HG03469 (cell line): ENCODE results near the gene TTLL11.
"Not testable (repeated sequence)": the region's sequence is repeated elsewhere in the genome, so short reads cannot be mapped to it uniquely, and the experiment has no call there.

ENCODE experiments used
- ATAC-seq: cut with Tn5 transposase; IDR thresholded peaks from one replicate; pipeline ENCODE4 v1.9.1; 2021; ENCODE audit warnings: mild to moderate bottlenecking, moderate library complexity, moderate number of reproducible peaks; ENCODE audit not compliant: unreplicated experiment

Gene TTLL11

DNA sequence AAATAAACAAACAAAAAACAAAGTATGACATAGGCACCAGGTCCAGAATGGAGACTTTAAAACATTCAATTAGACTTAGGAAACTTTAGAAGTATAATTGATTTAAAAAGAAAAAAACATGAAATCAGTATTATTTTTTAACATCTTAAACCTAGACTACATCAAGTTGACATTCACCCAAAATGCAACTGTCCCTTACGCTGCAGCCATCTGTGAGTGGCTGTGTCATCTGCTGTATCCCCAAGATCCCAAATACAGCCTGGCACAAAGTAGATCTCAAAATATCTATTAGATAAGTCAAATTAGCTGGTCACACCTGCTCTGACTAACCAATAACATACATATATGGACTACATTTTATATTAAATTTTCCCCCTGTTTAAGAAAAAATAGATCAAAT, 7.8 kb downstream of the TTLL11 start:
- no peak for ATAC-seq

DNA sequence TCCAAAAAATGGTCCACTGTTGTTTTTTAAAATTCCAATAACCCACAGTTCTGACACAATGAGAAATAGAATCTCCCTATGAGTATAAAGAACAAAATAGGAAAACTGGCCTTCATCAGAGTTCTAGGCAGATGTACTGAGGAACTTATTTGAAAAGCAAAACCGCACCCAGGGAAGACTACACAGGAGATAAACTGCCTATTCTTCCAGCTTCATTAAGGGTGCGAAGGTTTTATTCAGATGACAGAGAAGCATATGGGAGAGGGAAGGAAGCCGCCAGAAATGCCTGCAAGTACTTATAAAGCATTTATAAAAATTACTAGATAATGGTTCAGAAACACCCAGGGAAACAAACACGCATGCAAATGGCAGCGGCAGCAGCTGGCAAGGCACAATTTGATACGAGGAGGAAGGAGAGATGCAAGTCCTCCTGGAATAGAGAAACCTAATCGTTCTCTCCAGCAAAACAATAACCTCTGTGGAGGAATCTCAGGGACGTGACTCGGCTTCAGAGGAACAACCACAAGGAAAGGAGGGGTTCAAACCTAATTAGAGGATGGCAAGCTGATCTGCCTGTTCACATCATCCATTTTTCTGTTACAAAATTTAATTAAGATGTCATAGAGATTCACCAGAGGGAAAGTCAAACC, 9.0 kb downstream of the TTLL11 start:
- no peak for ATAC-seq

DNA sequence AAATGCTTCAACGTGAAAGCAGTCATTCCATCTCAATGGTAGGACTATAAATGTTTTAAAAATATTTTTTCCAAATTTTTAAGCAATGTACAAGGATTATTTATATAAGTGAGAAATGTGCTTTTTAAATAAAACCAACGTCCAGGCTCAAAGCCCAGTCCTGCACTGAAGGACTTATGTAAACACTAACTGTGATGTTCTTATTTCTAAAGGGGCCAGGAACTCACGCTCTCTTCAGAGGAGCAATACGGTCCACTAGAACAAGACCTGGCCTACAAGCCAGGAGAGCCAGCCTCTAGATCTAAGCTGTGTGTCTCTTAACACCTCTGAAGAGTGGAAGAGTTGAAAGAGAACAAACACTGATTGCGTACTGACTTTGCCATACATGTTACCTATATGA, 12.1 kb downstream of the TTLL11 start:
- ATAC-seq, result no peak

DNA sequence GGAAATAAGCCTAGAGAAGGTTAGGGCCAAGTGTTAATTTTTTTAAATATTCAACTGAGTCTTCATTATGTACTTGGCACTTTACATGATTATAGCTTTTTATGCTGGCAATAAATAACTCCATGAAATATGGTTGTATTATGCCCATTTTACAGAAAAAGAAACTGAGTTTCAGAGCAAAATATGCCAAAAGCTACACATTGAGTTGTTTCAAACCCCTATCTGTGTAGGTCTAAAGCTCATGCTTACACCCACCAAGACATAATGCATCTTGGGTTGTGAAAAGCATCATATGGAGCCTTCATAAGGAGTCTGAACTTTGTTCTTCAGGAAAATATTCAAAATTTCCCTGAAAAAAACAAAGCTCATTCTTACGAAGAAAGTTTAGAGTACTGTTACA, 14.6 kb downstream of the TTLL11 start:
- ATAC-seq, result no peak

DNA sequence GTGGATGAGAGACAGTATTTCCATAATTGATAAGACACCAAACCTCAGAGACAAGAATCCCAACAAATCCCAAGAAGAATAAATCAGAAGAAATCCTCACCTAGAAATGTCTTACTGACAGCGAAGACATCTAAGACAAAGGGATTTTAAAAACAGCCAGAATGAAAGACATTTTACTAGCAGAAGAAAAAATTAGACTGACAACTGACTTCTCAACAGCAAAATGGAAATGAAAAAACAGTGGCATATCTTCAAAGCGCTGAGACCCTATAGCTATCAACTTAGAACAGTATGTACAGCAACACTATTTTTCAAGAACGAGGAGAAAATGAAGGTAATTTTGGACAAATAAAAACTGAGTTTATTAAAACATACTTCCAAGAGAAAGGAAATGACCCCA, 16.3 kb downstream of the TTLL11 start:
- ATAC-seq, result no peak

DNA sequence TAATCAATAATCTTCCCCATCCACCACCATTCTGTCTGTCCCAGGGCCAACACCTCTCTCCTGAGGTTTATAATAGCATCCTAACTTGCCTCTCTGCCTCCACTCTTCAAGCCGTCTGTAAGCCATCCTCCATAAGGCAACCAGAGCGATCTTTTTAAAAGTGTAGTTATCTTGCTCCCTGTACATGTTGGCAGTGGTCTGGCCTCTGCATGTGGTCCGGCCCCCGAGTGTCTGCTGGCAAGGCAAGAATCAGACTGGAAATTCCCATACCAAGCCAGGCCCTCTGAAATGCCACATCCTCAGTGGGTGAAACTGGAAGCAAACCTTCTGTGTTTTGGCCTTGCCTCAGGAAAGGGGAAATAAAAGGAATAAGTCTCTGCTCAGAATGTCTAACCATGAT, 17.0 kb downstream of the TTLL11 start:
- no peak for ATAC-seq

DNA sequence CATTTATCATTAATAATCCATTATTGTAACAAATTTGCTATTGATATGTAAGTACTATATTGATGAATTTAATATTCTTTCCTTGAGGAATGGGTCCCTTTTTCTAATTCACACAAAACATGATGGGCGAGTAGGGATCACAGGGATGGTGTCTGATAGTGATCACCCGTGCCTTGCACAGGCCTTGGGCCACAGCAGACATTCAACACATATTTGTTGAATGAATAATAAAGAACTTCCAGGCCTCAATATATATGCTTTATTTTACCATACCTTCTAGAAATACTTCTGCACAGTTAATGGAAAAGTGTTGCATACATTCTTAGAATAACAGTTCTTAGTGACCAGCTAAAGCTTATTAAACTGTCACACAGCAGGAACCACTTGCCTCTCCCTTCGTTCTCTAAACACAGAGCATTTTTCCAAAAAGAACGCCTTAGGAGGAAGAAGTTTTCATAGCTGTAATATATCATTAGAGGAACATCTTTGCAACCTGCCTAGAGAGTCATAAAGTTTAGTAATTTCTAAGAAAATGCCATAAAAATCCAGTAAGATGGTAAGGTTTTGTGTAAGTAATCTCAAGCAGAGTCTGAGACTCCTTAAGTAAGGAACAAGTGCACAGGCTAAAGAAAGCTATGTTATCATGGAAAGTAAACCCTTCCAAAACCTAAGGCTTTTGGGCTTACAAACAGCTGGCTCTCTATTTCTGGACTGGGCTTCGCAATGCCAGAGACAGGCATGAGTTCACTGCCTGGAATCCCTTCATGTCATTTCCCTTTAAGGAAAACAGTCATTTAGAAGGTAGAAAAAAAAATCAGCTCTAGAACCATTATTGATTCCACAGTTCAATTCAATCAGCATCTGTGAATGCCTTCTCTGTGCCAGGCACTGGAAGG, 17.7 kb downstream of the TTLL11 start:
- no peak for ATAC-seq

DNA sequence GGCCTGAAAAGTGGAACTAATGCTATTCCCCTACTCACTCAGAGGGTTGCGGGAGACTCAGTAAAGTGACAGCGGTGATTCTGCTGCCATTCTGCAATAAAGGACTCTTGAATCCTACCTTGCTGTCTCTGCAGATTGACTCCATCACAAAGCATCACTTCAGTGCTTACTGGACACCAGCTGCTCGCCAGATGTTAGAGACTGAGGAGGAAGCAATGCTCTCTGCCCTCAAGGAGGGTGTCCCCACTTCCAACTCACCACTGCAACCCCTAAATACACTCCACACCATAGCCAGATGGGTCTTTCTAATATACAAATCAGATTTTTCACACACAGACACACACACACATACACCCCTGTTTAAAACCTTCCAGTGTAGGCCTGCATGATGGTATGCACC, 21.4 kb downstream of the TTLL11 start:
- ATAC-seq, result no peak

DNA sequence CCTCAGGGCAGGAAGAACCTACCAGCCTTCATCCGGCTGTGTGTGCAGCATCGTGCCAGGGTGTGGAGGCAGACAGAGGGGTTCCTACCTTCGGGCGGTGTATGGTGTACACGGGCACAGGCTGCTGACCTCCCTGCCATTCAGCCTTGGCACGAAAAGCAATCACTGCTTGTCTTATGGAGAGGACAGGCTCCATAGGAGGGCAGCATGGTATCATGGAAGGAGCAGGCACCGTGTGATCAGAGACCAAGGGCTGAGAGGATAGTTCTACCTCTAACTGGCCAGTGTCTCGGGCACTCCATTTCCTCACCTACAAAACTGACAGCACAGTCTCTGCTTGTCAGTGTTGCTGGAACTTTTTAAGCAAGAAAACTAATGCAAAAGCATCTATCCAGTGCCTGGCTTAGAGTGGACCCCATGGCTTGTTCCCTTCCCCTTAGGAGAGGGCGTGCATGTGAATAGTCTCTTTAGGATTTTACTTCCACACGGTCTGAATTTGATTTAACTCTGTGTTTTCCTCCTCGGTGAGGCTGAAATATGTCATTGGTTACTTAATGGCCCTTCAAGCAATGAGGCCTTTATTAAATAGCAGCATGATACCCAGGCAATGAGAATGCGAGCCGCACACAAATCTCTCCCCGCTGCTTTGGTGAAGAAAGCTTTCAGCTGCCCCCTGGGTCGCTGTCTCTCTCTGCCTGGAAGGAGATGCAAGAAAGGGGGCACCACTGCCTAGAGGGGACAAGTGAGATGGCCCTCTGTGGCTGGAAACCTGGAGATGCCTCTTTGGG, 22.2 kb downstream of the TTLL11 start:
- no peak for ATAC-seq

DNA sequence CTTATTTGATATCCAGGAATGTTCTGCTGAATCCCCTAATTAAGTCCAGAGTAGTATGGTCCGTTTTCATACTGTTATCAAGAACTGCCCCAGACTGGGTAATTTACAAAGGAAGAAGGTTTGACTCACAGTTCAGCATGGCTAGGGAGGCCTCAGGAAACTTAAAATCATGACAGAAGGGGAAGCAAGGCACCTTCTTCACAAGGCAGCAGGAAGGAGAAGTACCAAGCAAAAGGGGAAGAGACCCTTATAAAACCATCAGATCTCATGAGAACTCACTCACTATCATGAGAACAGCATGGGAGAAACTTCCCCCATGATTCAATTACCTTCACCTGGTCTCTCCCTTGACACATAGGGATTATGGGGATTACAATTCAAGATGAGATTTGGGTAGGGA, 26.4 kb downstream of the TTLL11 start:
- not testable (repeated sequence) for ATAC-seq

DNA sequence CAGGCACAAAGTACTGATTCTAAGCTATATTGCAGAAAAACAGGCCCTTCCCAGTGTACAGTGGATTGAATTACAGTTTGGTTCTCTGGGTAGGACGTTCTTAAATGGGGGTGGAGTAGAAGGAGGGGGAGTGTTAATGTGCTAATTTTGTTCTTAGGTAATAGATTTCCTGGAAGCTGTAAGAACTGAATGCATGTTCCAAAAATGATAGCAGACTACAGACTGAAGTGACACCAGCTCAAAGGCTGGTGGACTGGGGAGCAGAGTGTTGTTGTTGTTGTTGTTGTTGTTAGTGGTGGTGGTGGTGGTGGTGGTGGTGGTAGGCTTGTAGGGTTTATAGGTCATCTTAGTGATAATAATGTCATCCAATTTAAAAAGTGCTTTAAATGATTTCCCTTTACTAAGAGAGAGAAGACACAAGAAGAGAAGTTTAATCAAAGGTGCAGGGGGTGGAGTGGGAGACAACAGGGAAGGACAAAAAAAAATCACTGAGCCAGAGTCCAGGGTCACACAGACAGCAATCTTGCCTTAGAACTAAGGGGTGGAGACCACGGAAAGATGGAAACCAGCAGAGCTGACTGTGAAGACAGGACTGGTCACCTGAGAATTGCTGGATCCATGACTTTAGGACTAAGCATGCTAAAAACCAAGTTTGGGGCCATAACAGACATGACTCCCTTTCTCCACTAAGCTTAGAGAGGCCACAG, 27.0 kb downstream of the TTLL11 start:
- ATAC-seq, result no peak

DNA sequence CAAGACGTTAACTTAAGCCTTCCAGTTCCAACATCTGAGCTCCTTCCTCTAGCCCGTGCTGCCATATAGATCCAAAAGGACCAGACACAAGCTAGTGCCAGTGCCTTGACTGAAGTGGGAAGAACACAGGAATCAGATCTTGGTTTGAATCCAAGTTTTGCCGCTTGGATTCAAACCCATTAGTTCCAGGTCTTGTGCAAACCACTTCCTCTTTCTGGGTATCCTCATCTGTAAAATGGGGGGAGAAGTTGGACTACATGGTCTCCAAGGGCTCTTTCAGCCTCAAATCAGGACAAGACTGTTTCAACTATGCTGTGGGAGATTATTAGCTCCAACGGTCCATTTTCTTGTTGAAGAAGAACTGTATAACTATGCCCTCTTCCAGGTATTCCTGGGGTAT, 32.6 kb downstream of the TTLL11 start:
- ATAC-seq, result no peak

DNA sequence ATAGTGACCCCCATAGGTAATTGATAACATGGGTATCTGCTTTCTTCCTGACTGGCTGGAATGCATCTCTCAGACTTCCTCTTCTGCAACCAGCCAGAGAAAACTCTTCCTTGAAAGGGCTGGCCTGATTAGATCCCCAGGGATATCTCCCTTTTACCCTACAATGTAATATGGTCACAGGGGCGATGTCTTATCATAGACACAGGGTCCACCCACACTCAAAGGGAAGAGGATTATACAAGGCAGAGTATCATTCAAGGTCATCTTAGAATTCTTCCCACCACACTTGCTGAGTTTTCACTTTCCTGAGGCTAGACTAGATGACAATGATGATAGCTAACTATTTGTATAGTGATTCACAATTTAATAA, 33.2 kb downstream of the TTLL11 start:
- no peak for ATAC-seq

DNA sequence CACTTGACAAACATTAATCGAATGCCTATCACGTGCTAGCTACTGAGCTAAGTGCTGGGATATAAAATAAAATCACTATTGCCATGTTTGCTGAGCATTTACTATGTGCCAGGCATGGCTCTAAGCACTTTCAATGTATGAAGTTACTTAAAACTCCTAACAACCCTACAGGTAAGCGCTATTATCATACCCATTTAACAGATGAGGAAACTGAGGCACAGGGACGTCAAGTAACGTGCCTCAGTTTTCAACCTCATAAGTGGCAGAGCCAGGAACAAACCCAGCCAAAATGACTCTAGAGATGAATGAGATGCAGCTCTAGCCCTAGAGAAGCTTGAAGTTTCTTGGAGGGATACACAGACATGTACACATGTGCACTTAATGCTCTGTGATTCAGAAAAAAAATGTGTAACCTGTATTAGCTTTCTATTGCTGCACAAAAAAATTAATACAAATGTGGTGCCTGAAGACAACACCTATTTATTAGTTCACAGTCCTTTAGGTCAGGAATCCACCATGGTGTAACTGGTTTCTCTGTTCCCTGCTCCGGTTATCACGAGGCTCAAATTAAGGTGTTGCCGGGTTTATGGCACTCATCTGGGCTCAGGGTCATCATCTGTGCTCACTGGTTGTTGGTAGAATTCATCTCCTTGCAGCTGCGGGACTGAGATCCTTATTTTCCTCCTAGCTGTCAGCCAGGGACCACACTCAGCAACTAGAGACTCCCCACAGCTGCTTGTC, 33.7 kb downstream of the TTLL11 start:
- ATAC-seq, result no peak

DNA sequence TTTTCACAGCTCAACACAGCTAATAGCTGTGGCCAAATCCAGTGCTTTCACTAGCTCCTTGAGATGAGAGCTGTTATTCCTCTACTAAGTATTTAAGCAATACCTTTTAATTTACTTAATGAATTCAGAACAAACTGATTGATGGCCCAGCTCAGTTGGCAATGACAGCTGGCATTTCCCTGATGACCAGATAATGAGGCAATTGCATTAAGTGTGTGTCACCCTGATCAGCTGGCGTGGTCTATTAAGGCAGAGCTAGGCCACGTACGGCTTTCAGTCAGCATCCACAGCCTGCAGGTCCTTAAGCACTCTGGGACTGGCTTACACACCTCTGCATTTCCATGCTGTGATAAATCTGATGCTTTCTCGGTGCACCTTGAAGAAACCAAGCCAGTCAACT, 34.4 kb downstream of the TTLL11 start:
- no peak for ATAC-seq

DNA sequence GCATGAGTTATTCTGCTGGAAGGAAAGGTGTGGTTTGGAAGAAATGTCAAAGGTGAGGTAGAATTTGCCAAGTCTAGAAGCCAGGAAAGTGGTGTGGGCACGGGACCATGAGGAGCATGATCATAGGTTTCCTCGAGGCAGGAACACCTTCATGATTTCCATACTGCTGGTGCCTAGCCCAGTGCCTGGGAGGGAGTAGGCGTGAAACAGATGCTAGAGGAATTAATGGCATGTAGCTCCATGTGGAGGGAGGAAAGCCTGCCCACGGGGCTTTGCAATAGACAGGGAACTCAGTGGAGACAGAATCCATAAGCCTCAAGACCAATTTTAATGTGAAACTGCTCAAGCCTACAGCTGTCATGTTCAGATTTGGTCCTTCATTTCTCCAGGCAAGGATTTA, 35.1 kb downstream of the TTLL11 start:
- no peak for ATAC-seq

DNA sequence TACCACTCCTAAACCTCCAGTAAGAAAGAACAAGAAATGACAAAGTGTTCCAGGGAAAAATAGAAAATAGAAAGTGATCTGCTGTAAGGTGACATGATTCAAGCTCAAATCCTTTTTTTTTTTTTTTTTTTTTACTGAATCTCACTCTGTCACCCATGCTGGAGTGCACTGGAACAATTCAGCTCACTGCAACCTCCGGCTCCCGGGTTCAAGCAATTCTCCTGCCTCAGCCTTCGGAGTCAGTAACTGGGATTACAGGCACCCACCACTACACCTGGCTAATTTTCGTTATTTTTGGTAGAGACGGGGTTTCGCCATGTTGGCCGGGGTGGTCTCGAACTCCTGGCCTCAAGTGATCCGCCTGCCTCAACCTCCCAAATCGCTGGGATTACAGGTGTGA, 35.9 kb downstream of the TTLL11 start:
- no peak for ATAC-seq

DNA sequence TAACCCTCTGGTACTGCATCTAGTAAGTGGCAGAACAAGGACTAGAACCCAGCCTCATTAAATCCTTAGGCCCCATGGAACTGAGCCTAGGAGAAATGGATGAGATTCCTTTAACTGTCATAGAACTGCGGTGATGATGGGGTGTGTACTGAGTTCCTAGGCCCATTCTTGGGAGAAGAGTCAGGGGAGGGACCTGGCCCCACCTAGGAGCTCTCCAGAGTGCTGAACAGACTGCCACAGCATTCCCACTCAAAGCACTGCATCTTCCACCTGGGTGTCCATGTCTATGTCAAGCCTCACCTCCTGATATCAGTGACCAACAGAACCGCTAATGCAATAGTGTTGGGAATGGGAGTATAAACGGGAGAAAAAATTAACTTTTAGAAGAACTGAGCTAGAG, 36.6 kb downstream of the TTLL11 start:
- no peak for ATAC-seq

DNA sequence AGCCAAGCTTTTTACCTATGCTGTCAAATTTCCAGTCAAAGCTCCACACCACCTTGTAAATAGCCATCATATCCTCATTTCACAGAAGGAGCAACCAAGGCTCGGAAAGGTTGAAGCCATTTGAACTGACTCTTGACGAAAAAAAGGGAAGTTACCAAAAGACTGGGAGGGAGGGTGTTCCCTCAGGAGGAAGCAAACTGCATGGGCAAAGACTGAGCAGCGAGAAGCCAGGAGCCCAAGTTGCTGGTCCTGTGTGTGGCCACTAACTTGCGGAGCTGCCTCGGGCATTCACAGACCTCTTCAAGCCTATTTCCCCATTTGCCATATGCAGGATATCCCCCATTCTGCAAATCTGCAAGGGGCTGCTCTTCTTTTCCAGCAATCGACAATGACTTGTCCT, 37.4 kb downstream of the TTLL11 start:
- ATAC-seq, result no peak

DNA sequence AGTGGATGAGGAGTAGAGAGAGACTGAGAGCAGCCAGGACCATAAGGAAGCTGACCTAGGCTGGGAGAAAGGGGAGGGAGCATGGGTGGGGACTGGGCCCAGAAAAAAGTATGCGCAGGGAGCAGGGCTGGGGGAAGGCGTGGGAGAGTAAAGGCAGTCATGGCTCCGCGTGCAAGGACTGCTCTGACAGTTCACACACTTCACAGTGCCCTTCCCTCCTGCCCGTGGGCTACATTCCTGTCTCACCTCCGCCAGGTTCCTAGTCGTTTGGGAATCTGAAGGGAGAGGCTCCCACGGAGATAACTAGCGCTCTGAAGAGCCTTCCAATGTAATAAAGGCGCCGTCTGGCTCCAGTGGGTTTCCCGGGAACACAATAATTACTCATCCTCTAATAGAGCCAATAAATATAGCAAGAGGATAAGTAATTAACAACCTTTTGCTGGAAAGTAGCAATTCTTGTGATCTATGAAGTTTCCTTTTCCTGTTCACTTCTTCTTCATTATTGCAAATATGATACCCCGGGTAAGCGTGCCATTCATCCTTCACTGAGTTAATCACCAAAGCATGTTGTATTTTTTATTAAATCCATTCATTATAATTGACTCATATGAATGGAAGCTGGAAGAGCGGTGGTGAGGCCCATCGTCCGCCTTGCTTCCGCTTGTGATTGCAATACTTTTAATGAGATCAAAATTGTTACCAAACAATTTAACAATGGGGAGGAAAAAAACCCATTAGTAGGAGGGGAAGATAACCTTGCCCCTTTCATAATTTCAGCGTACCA, 39.3 kb downstream of the TTLL11 start:
- ATAC-seq, result no peak
